Sciatic nerve (tissue), 2 donors: ENCODE data around the gene GTSE1. TPM values are rescaled to one million over a fixed set of nuclear protein-coding genes. Genes with fewer than 3 reads are reported as not detected.
"Not testable (repeated sequence)": the region's sequence is repeated elsewhere in the genome, so short reads cannot be mapped to it uniquely, and the experiment has no call there.

Source experiments
- ATAC-seq: fragments of 200-7000 bp; cut with Tn5 transposase; one replicate; pipeline ENCODE4 v1.9.1; 2020; ENCODE audit warnings: mild to moderate bottlenecking, moderate library complexity
- DNase-seq: peaks from one replicate; pipeline ENCODE4 v3.0.0-alpha.2; 2020; ENCODE audit warnings: low spot score
- intact Hi-C: fragments of 100-400 bp; cut with DNase I; formaldehyde crosslinking; loops from one replicate; pipeline ENCODE4 v1.14.2; 2022
- total RNA-seq: library from RNA; stranded (reverse); fragmentation: NEBNext Ultra II Directional; extraction: Animal tissue kit (Norgen Biotek cat#: 25700); gene quantifications from one replicate; pipeline ENCODE4 v1.2.1, GENCODE V29; 2021
- donor health status: DM: no; HTN: no; CAD: no.
- donor health status: DM: no; HTN: no; CAD: no.

The GTSE1 gene
- total RNA-seq, 1 donor from 2014 or later, result 0.49 TPM

GRCh38 chr22:46290121-46290842 lies 6.4 kb upstream of the GTSE1 start:
- ATAC-seq (no peak), DNase-seq (no peak)
- intact Hi-C loops, result loop anchor here (5.0 to 10.0 kb wide), 2 partner anchors 65 to 168 kb away; no protein-coding TSS in a partner anchor

GRCh38 chr22:46290843-46291785 lies 5.6 kb upstream of the GTSE1 start:
- no peak for ATAC-seq
- no peak for DNase-seq
- intact Hi-C loops, result loop anchor here (5.0 to 10.0 kb wide), 2 partner anchors 64 to 169 kb away; no protein-coding TSS in a partner anchor

GRCh38 chr22:46292173-46292572 lies 4.5 kb upstream of the GTSE1 start:
- no peak for DNase-seq
- intact Hi-C loops, result loop anchor here (5.0 to 10.0 kb wide), 2 partner anchors 63 to 170 kb away; no protein-coding TSS in a partner anchor
- no peak for ATAC-seq

- intact Hi-C loops, result loop anchor here (5.0 to 10.0 kb wide), 2 partner anchors 62 to 170 kb away; no protein-coding TSS in a partner anchor
- ATAC-seq, result no peak
These were observed 3.9 kb upstream of the GTSE1 start for GRCh38 chr22:46292732-46293131.

GRCh38 chr22:46293577-46294260 lies 3.0 kb upstream of the GTSE1 start:
- peak; percentile 42 for ATAC-seq
- peak; percentile 75 for DNase-seq
- intact Hi-C loops, result loop anchor here (5.0 to 10.0 kb wide), 2 partner anchors 61 to 171 kb away; no protein-coding TSS in a partner anchor

More at GRCh38 chr22:46292732-46293131, 3.9 kb upstream of the GTSE1 start:
- no peak for DNase-seq

GRCh38 chr22:46294784-46295183 lies 1.9 kb upstream of the GTSE1 start:
- intact Hi-C loops, result loop anchor here (5.0 to 10.0 kb wide), 2 partner anchors 60 to 172 kb away; no protein-coding TSS in a partner anchor
- ATAC-seq (no peak), DNase-seq (no peak)

GRCh38 chr22:46295277-46295971 lies 1.2 kb upstream of the GTSE1 start:
- ATAC-seq, result no peak

GRCh38 chr22:46297151-46297812 lies 612 bp downstream of the GTSE1 start:
- intact Hi-C loops, result loop anchor here (10.0 kb wide), 1 partner anchor 58 kb away; no protein-coding TSS in a partner anchor
- DNase-seq (peak; percentile 69), ATAC-seq (no peak)

More at GRCh38 chr22:46295277-46295971, 1.2 kb upstream of the GTSE1 start:
- intact Hi-C loops, result loop anchor here (10.0 kb wide), 1 partner anchor 59 kb away; no protein-coding TSS in a partner anchor
- DNase-seq, result no peak

GRCh38 chr22:46299101-46299500 lies 2.4 kb downstream of the GTSE1 start:
- intact Hi-C loops, result loop anchor here (10.0 kb wide), 1 partner anchor 56 kb away; no protein-coding TSS in a partner anchor
- DNase-seq, result no peak

GRCh38 chr22:46300491-46300890 lies 3.8 kb downstream of the GTSE1 start:
- intact Hi-C loops, result no loop called here
- ATAC-seq, result no peak
- DNase-seq, result no peak

More at GRCh38 chr22:46299101-46299500, 2.4 kb downstream of the GTSE1 start:
- no peak for ATAC-seq

- ATAC-seq (no peak), DNase-seq (no peak)
- intact Hi-C loops, result no loop called here
These were observed 6.8 kb downstream of the GTSE1 start for GRCh38 chr22:46303347-46303965.

- intact Hi-C loops, result no loop called here
- DNase-seq (no peak), ATAC-seq (no peak)
These were observed 11.8 kb downstream of the GTSE1 start for GRCh38 chr22:46308283-46308988.

GRCh38 chr22:46309526-46310085 lies 12.9 kb downstream of the GTSE1 start:
- DNase-seq, result no peak
- intact Hi-C loops, result loop anchor here (10.0 kb wide), 1 partner anchor 315 kb away; no protein-coding TSS in a partner anchor
- ATAC-seq, result peak; percentile 30

GRCh38 chr22:46312056-46312455 lies 15.4 kb downstream of the GTSE1 start:
- intact Hi-C loops, result loop anchor here (10.0 kb wide), 1 partner anchor 317 kb away; no protein-coding TSS in a partner anchor
- DNase-seq, result no peak
- ATAC-seq, result no peak

GRCh38 chr22:46312848-46313247 lies 16.2 kb downstream of the GTSE1 start:
- not testable (repeated sequence) for ATAC-seq, DNase-seq
- intact Hi-C loops, result loop anchor here (10.0 kb wide), 1 partner anchor 318 kb away; no protein-coding TSS in a partner anchor

- no peak for ATAC-seq
- intact Hi-C loops, result loop anchor here (10.0 kb wide), 1 partner anchor 321 kb away; no protein-coding TSS in a partner anchor
- DNase-seq, result no peak
These were observed 19.3 kb downstream of the GTSE1 start for GRCh38 chr22:46315976-46316375.
